OCI-LY7 (cell line): ENCODE data around the gene GRIA1. TPM values are rescaled to one million over a fixed set of nuclear protein-coding genes. Genes with fewer than 3 reads are reported as not detected.

Experiments used
- BruUV-seq: library from RNA; stranded (reverse); fragments of 400-500 nt; replicated peaks from 2 replicates; lab custom pipeline; 2021; lab: Mats Ljungman, UMichigan
- CTCF ChIA-PET: fragments of 300-600 bp; sonication (Branson Sonifier 250); formaldehyde crosslinking; loops from one replicate; lab custom pipeline; 2022; ENCODE audit warnings: antibody characterized with exemption; ENCODE audit not compliant: unreplicated experiment; lab: Charles Lee
- POLR2A ChIA-PET: fragments of 300-600 bp; sonication (Branson Sonifier 250); formaldehyde crosslinking; loops from one replicate; lab custom pipeline; 2022; ENCODE audit warnings: antibody characterized with exemption; lab: Charles Lee
- DNase-seq: peaks from one replicate; pipeline ENCODE4 v3.0.0-alpha.2; 2015; ENCODE audit warnings: low spot score
- H2AFZ ChIP-seq: fragments of 200-600 bp; sonication (generic), shearing (Covaris generic); 2 replicates; pipeline ENCODE4 v1.6.1; 2014; ENCODE audit warnings: mild to moderate bottlenecking, antibody characterized with exemption, low read length, moderate library complexity
- H3K27ac ChIP-seq: fragments of 200-600 bp; sonication (generic); 2 replicates; pipeline ENCODE4 v1.5.1; 2014; ENCODE audit warnings: mixed run types, low read depth, mild to moderate bottlenecking, moderate library complexity, low read length, inconsistent platforms; ENCODE audit not compliant: poor library complexity, severe bottlenecking
- H3K36me3 ChIP-seq: fragments of 200-600 bp; sonication (generic); 2 replicates; pipeline ENCODE4 v1.6.1; 2014; ENCODE audit warnings: mild to moderate bottlenecking, antibody characterized with exemption, low read length, moderate library complexity, mixed read lengths; ENCODE audit not compliant: insufficient read depth
- H3K4me1 ChIP-seq: fragments of 200-600 bp; sonication (generic); 2 replicates; pipeline ENCODE4 v1.5.1; 2014; ENCODE audit warnings: mild to moderate bottlenecking, low read length; ENCODE audit not compliant: insufficient read depth, poor library complexity, severe bottlenecking
- H3K4me2 ChIP-seq: fragments of 200-600 bp; sonication (generic); 2 replicates; pipeline ENCODE4 v1.6.1; 2014; ENCODE audit warnings: mild to moderate bottlenecking, low read length
- H3K4me3 ChIP-seq: fragments of 200-600 bp; sonication (generic); 2 replicates; pipeline ENCODE4 v1.5.1; 2014; ENCODE audit warnings: mild to moderate bottlenecking, low read depth, low read length; ENCODE audit not compliant: poor library complexity, severe bottlenecking
- H3K79me2 ChIP-seq: fragments of 200-600 bp; sonication (generic); 2 replicates; pipeline ENCODE4 v1.6.1; 2016; ENCODE audit warnings: low read depth, mild to moderate bottlenecking, low read length, moderate library complexity, mixed read lengths; ENCODE audit not compliant: insufficient read depth
- H3K9me2 ChIP-seq: fragments of 200-600 bp; sonication (generic); 2 replicates; pipeline ENCODE4 v1.6.1; 2016; ENCODE audit warnings: mild to moderate bottlenecking, low read length, mixed read lengths; ENCODE audit not compliant: insufficient read depth
- H3K9me3 ChIP-seq: fragments of 200-600 bp; sonication (generic); 2 replicates; pipeline ENCODE4 v1.6.1; 2014; ENCODE audit warnings: mild to moderate bottlenecking, mixed run types, low read length, mixed read lengths
- H4K20me1 ChIP-seq: fragments of 200-600 bp; sonication (generic); 2 replicates; pipeline ENCODE4 v1.6.1; 2014; ENCODE audit warnings: mild to moderate bottlenecking, antibody characterized with exemption, low read length, moderate library complexity, mixed read lengths; ENCODE audit not compliant: insufficient read depth
- EZH2phosphoT487 ChIP-seq: fragments of 200-600 bp; sonication (generic); IDR thresholded peaks from 2 replicates; pipeline ENCODE4 v1.6.1; 2018; ENCODE audit warnings: low read depth, borderline replicate concordance, mild to moderate bottlenecking, mixed run types, antibody characterized with exemption, low read length, moderate library complexity, mixed read lengths
- intact Hi-C: fragments of 100-400 bp; cut with micrococcal nuclease; formaldehyde crosslinking; loops from one replicate; pipeline ENCODE4 v1.10.0; 2022; ENCODE audit not compliant: unreplicated experiment
- total RNA-seq, 2 experiments: library from RNA; depleted of rRNA in 1 of 2; stranded (reverse); fragments of >200 nt in 1 of 2; shearing (Covaris generic) in 1 of 2; gene quantifications; 2 replicates each; pipeline ENCODE4 v1.2.3, GENCODE V29; 2014 to 2022
- TF ChIP-seq, protein P1 (sequence below): fragments of 200-600 bp; sonication (generic); conservative IDR thresholded peaks from 2 replicates; pipeline ENCODE4 v1.5.1; 2014; ENCODE audit warnings: mild to moderate bottlenecking, antibody characterized with exemption, low read length, moderate library complexity, mixed read lengths

Gene GRIA1
- total RNA-seq, 2 experiments from 2014 or later = not detected

DNA sequence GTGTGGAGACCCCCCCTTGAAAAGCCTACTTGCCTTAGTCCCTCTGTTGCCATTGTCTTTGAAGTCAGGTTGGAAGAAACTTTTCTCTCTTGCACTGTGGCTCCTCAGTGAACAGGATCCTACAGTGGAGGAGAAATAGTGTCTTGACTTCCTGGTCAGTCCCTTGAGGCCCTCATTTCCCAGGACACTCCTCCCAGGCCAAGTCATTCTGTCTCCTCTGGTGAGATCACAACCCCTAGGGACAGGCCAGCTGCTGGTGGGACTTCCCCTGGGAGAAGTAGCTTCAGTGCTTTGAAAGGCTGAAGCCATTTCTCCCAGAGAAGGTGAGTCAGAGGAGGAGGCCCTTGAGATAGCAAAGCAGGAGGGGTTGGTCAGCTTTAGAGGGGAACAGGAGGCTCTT is 10.1 kb upstream of the GRIA1 start:
- H4K20me1 ChIP-seq = no peaks in the 10 kb centered on the region
- DNase-seq = no peak
- H3K4me3 ChIP-seq = no peak overlapping the region
- no peak overlapping the region for H3K27ac ChIP-seq
- TF ChIP-seq, protein P1, sequence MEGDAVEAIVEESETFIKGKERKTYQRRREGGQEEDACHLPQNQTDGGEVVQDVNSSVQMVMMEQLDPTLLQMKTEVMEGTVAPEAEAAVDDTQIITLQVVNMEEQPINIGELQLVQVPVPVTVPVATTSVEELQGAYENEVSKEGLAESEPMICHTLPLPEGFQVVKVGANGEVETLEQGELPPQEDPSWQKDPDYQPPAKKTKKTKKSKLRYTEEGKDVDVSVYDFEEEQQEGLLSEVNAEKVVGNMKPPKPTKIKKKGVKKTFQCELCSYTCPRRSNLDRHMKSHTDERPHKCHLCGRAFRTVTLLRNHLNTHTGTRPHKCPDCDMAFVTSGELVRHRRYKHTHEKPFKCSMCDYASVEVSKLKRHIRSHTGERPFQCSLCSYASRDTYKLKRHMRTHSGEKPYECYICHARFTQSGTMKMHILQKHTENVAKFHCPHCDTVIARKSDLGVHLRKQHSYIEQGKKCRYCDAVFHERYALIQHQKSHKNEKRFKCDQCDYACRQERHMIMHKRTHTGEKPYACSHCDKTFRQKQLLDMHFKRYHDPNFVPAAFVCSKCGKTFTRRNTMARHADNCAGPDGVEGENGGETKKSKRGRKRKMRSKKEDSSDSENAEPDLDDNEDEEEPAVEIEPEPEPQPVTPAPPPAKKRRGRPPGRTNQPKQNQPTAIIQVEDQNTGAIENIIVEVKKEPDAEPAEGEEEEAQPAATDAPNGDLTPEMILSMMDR = no peak
- TF ChIP-seq EZH2phosphoT487 = no peak
- H3K36me3 ChIP-seq = no peaks in the 10 kb centered on the region
- H3K4me2 ChIP-seq = no peak overlapping the region
- POLR2A ChIA-PET = interaction anchor here (1.0 kb wide), 1 partner anchor 15 kb away, joined by 4 read pairs; no protein-coding TSS in a partner anchor
- intact Hi-C loops = no loop called here
- H3K79me2 ChIP-seq = no peaks in the 10 kb centered on the region
- H2AFZ ChIP-seq = no peak overlapping the region
- CTCF ChIA-PET = no interaction called here
- no TSS peak for BruUV-seq
- no peaks in the 10 kb centered on the region for H3K4me1 ChIP-seq
- H3K9me3 ChIP-seq = no peaks in the 10 kb centered on the region
- H3K9me2 ChIP-seq = no peaks in the 10 kb centered on the region

DNA sequence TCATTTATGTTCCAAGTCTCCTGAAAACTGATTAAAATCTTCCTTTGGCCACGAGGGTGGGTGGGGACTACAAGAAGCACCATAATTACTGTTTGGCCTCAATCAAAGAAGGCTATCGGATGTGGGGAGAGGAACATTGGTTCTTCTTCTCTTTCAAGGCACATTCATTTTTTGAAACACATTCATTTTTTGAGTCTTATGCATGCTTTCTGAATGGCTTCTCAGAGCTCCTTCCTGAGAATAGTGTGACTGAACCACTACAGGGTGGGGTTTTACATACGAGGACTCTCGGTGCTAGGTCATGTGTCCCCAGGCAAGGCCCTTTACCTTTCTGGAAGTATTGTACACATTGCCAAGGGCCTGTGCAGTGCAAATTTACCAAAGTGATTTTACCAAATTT is 7.0 kb upstream of the GRIA1 start:
- Histone ChIP-seq H3K9me3 (no peaks in the 10 kb centered on the region), H3K4me3 (no peak overlapping the region), H3K9me2 (no peaks in the 10 kb centered on the region), H3K27ac (no peak overlapping the region), H4K20me1 (no peaks in the 10 kb centered on the region), H3K4me2 (no peak overlapping the region), H3K36me3 (no peaks in the 10 kb centered on the region), H3K79me2 (no peaks in the 10 kb centered on the region), H2AFZ (no peak overlapping the region), H3K4me1 (no peaks in the 10 kb centered on the region)
- POLR2A ChIA-PET = interaction anchor here (0.6 kb wide), 1 partner anchor 541 kb away, joined by 3 read pairs; no protein-coding TSS in a partner anchor
- TF ChIP-seq EZH2phosphoT487 = no peak
- TF ChIP-seq, protein P1 = no peak
- intact Hi-C loops = no loop called here
- CTCF ChIA-PET = no interaction called here
- DNase-seq = no peak
- BruUV-seq = no TSS peak

DNA sequence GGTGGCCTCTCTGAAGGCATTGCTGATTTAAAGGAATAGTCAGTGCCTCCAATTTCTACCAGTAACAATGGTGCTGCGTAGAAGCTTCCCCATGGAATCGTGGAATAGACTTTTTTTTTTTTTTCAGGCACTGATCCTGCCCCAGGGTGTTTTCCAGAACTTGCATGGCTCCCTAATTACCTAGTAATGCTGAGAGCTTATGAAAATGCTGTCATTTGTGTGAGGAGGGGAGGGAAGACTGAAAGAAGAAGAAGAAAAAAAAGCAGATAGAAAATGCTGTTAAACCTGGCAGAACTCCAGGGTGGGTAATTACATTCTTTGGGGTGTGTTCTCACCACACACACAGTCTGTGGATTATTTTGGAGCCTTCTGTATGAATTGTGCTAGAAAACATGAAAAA is 4.8 kb upstream of the GRIA1 start:
- CTCF ChIA-PET = interaction anchor here (0.7 kb wide), 1 partner anchor 141 kb away, joined by 3 read pairs; no protein-coding TSS in a partner anchor
- POLR2A ChIA-PET = no interaction called here
- Histone ChIP-seq H3K4me3 (no peak overlapping the region), H3K4me1 (no peaks in the 10 kb centered on the region), H3K36me3 (no peaks in the 10 kb centered on the region), H2AFZ (no peak overlapping the region), H3K79me2 (no peaks in the 10 kb centered on the region), H3K9me3 (no peaks in the 10 kb centered on the region), H3K27ac (no peak overlapping the region), H4K20me1 (no peaks in the 10 kb centered on the region), H3K9me2 (no peaks in the 10 kb centered on the region), H3K4me2 (no peak overlapping the region)
- no TSS peak for BruUV-seq
- intact Hi-C loops = no loop called here
- no peak for DNase-seq
- no peak for TF ChIP-seq EZH2phosphoT487
- TF ChIP-seq, protein P1 = no peak
